ENCODE measurements around the gene IER5.

GRCh38 chr1:181088079-181089016, at the start of gene IER5:
- TF ChIP-seq POGZ (CRISPR knock-in tag; IDR thresholded peaks at IDR 0.05) (peak; percentile 90), PHB2 (IDR thresholded peaks at IDR 0.05; ENCODE audit: partially characterized antibody) (no peak), ARNT (IDR thresholded peaks at IDR 0.05) (no peak), FOXJ3 (CRISPR knock-in tag; IDR thresholded peaks at IDR 0.05; ENCODE audit: borderline replicate concordance) (peak; percentile 18; the same call in 1 of the 2 replicates), ZNF704 (CRISPR knock-in tag; IDR thresholded peaks at IDR 0.05; ENCODE audit: borderline replicate concordance) (no peak)
